Peyer's patch (tissue), 4 donors: Measurements from ENCODE around the gene ATG13. TPM values are rescaled to one million over a fixed set of nuclear protein-coding genes. Genes with fewer than 3 reads are reported as not detected.

Source experiments
- DNase-seq, 3 donors: peaks; one replicate each; pipeline ENCODE4 v3.0.0-alpha.2; 2017 to 2019
- H3K27ac ChIP-seq, 4 donors: fragments of 200-600 bp; sonication (generic); one replicate each; pipeline ENCODE4 v1.5.1; 2016 to 2019
- H3K27me3 ChIP-seq, 2 donors: fragments of 200-600 bp; sonication (generic); one replicate each; pipeline ENCODE4 v1.5.1; 2019
- H3K36me3 ChIP-seq, 3 donors: fragments of 200-600 bp; sonication (generic); one replicate each; pipeline ENCODE4 v1.5.1; 2016 to 2019
- H3K4me1 ChIP-seq, 4 donors: fragments of 200-600 bp; sonication (generic); one replicate each; pipeline ENCODE4 v1.5.1; 2016 to 2019
- H3K4me3 ChIP-seq, 4 donors: fragments of 200-600 bp; sonication (generic); 1 replicate in 3 of 4; 2 replicates in 1 of 4; pipeline ENCODE4 v1.5.1; 2016 to 2019; ENCODE audit warnings: mild to moderate bottlenecking in 1 of 4
- H3K9me3 ChIP-seq, 4 donors: fragments of 200-600 bp; sonication (generic); one replicate each; pipeline ENCODE4 v1.5.1; 2016 to 2019; ENCODE audit warnings: mild to moderate bottlenecking in 1 of 4
- CTCF ChIP-seq, 6 experiments: fragments of 450-650 bp in 4 of 6; fragments of 200-600 bp in 2 of 6; sonication (generic) in 1 of 6; IDR thresholded peaks; one replicate each; pipeline ENCODE4 v1.5.1; 2017 to 2019; ENCODE audit warnings: antibody characterized with exemption in 6 of 6, mild to moderate bottlenecking in 3 of 6, moderate library complexity in 1 of 6
- POLR2A ChIP-seq, 2 donors: fragments of 450-650 bp; IDR thresholded peaks; one replicate each; pipeline ENCODE4 v1.5.1; 2017; ENCODE audit warnings: antibody characterized with exemption in 2 of 2, mild to moderate bottlenecking in 2 of 2, moderate library complexity in 2 of 2
- total RNA-seq, 4 donors: library from RNA; depleted of rRNA; stranded (reverse); fragments of >200 nt; gene quantifications; one replicate each; pipeline ENCODE4 v1.1.0, GENCODE V29; 2016

Gene ATG13
- total RNA-seq, 4 donors from 2014 or later = 86.5 to 119 (median 106) TPM

- DNase-seq = peak in 1 of 3 donors; percentile 53
- Histone ChIP-seq H3K36me3 (no peaks in the 10 kb centered on the region), H3K9me3 (no peaks in the 10 kb centered on the region), H3K27ac (no peak overlapping the region), H3K4me1 (peaks cover 0 to 10% (median 2%) of the 10 kb centered on the region in 4 donors), H3K4me3 (no peak overlapping the region), H3K27me3 (no peaks in the 10 kb centered on the region)
- no peak for TF ChIP-seq CTCF (IDR thresholded peaks at IDR 0.05)
- TF ChIP-seq POLR2A (IDR thresholded peaks at IDR 0.05) = no peak
Measured at GRCh38 chr11:46611526-46612304, 5.6 kb upstream of the ATG13 start.

DNA sequence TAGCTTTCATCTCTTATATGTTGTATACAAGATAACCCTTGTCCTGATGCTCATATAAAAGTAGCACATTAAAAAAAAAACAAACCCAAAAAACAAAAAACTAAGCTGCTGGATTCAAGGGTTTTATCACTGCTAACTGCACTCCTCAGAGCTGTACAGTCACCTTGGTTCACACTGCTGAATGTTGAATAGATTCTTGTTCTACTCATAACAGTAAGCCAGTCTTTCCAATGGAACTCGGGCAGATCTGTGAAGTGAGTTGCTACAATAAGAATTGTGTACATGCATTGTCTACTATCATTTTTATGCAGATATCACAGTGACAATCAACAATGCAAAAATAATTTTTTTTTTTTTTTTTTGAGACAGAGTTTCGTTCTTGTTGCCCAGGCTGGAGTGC lies 5.0 kb upstream of the ATG13 start:
- no peak for DNase-seq
- Histone ChIP-seq H3K27me3 (no peaks in the 10 kb centered on the region), H3K36me3 (no peaks in the 10 kb centered on the region), H3K27ac (no peak overlapping the region), H3K4me3 (no peak overlapping the region), H3K9me3 (no peaks in the 10 kb centered on the region), H3K4me1 (peaks cover 0 to 10% (median 2%) of the 10 kb centered on the region in 4 donors)
- no peak for TF ChIP-seq POLR2A (IDR thresholded peaks at IDR 0.05)
- no peak for TF ChIP-seq CTCF (IDR thresholded peaks at IDR 0.05)

GRCh38 chr11:46615756-46616155 lies 1.6 kb upstream of the ATG13 start:
- H3K4me3 ChIP-seq = no peak overlapping the region
- TF ChIP-seq POLR2A (IDR thresholded peaks at IDR 0.05) (no peak), CTCF (IDR thresholded peaks at IDR 0.05) (no peak)
- no peaks in the 10 kb centered on the region for H3K27me3 ChIP-seq
- H3K36me3 ChIP-seq = peaks cover 0 to 8% (median 0%) of the 10 kb centered on the region in 3 donors
- peaks cover 0 to 32% (median 4%) of the 10 kb centered on the region in 4 donors for H3K4me1 ChIP-seq
- H3K27ac ChIP-seq = no peak overlapping the region
- no peaks in the 10 kb centered on the region for H3K9me3 ChIP-seq
- no peak for DNase-seq

- Histone ChIP-seq H3K4me1 (peaks cover 0 to 32% (median 4%) of the 10 kb centered on the region in 4 donors), H3K27ac (peak overlapping the region; percentile 92 to 99 (median 96)), H3K4me3 (peak overlapping the region; percentile 65 to 100 (median 94)), H3K27me3 (no peaks in the 10 kb centered on the region), H3K9me3 (no peaks in the 10 kb centered on the region), H3K36me3 (peaks cover 0 to 17% (median 0%) of the 10 kb centered on the region in 3 donors)
- no peak for DNase-seq
- TF ChIP-seq POLR2A (IDR thresholded peaks at IDR 0.05) (peak; percentile 68 to 75), CTCF (IDR thresholded peaks at IDR 0.05) (no peak)
Measured at GRCh38 chr11:46616551-46617133, 711 bp upstream of the ATG13 start.

GRCh38 chr11:46617972-46618314 lies 590 bp downstream of the ATG13 start:
- peaks cover 0 to 28% (median 0%) of the 10 kb centered on the region in 3 donors for H3K36me3 ChIP-seq
- H3K27me3 ChIP-seq = no peaks in the 10 kb centered on the region
- peak overlapping the region; percentile 92 to 99 (median 96) for H3K27ac ChIP-seq
- peaks cover 0 to 32% (median 4%) of the 10 kb centered on the region in 4 donors for H3K4me1 ChIP-seq
- H3K4me3 ChIP-seq = peak overlapping the region; percentile 65 to 100 (median 94)
- H3K9me3 ChIP-seq = no peaks in the 10 kb centered on the region
- TF ChIP-seq POLR2A (IDR thresholded peaks at IDR 0.05) (no peak), CTCF (IDR thresholded peaks at IDR 0.05) (no peak)
- no peak for DNase-seq
